ENCODE measurements around the gene THG1L. TPM values are rescaled to one million over a fixed set of nuclear protein-coding genes. Genes with fewer than 3 reads are reported as not detected.
"Not testable (repeated sequence)": the region's sequence is repeated elsewhere in the genome, so short reads cannot be mapped to it uniquely, and the experiment has no call there.

THG1L gene
- total RNA-seq (ENCODE audit: unreplicated experiment): 3.4 TPM
- long read RNA-seq, transcript THG1L-201 (6 exons, 3,107 nt): major isoform, 6 of 6 reads
- long read RNA-seq, partial matches to known transcripts: 0 of 6 reads
- long read RNA-seq, other reads (novel, unspliced or antisense): 0 of 6 reads

DNA sequence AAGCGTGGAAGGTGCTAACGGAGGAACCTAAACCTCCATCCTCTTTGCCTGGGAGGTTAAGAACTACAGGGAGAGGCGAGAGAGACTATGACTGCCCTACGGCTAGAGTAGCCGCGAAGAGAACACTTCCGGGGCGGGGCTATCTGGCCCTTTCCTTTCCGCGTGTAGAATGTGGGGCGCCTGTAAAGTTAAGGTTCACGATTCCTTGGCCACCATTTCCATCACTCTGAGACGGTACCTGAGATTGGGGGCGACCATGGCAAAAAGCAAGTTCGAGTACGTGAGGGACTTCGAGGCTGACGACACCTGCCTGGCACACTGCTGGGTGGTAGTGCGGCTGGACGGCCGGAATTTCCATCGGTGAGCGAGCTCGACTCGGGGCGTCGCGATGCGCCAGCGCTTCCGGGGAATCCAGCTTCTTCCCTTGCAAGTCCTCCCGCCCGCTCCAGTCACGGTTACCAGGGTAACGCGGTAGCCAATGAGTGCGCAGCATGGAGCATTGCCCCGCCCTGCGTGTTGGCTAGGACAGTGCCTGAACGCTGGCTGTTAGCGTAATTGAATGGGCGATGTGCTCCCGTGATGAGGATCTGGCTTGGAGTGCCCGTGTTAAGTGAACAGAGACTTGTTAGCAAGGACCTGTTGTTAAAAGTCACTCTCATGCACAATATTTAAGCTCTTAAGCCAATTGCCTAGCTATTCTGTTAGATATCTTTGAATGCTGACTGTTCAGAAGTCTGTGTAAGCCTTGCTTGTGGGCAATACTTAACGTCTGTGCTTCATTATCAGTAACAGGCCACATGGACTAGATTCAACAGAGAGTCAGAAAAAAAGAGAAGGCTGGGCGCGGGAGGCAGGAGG, at the start of gene THG1L:
Gene THG1L (plus strand): TSS at position 149 of the 858 bp plus-strand sequence. CDS start 21 bp downstream, at position 170.
- TF ChIP-seq, protein P1, sequence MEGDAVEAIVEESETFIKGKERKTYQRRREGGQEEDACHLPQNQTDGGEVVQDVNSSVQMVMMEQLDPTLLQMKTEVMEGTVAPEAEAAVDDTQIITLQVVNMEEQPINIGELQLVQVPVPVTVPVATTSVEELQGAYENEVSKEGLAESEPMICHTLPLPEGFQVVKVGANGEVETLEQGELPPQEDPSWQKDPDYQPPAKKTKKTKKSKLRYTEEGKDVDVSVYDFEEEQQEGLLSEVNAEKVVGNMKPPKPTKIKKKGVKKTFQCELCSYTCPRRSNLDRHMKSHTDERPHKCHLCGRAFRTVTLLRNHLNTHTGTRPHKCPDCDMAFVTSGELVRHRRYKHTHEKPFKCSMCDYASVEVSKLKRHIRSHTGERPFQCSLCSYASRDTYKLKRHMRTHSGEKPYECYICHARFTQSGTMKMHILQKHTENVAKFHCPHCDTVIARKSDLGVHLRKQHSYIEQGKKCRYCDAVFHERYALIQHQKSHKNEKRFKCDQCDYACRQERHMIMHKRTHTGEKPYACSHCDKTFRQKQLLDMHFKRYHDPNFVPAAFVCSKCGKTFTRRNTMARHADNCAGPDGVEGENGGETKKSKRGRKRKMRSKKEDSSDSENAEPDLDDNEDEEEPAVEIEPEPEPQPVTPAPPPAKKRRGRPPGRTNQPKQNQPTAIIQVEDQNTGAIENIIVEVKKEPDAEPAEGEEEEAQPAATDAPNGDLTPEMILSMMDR (IDR thresholded peaks at IDR 0.05; ENCODE audit: partially characterized antibody, unreplicated experiment): no peak
- DNase-seq: peak; percentile 99
- Mint-ChIP-seq H3K9me3 (ENCODE audit: unreplicated experiment) (no peaks in the 10 kb centered on the region), H3K27me3 (ENCODE audit: unreplicated experiment) (no peaks in the 10 kb centered on the region), H3K27ac (ENCODE audit: unreplicated experiment) (peak within 1 kb of the TSS; percentile 79), H3K4me3 (ENCODE audit: unreplicated experiment) (peak within 1 kb of the TSS; percentile 97), H3K36me3 (ENCODE audit: unreplicated experiment) (no peaks in the 10 kb centered on the region), H3K4me1 (ENCODE audit: low read depth, unreplicated experiment) (no peaks in the 10 kb centered on the region)

DNA sequence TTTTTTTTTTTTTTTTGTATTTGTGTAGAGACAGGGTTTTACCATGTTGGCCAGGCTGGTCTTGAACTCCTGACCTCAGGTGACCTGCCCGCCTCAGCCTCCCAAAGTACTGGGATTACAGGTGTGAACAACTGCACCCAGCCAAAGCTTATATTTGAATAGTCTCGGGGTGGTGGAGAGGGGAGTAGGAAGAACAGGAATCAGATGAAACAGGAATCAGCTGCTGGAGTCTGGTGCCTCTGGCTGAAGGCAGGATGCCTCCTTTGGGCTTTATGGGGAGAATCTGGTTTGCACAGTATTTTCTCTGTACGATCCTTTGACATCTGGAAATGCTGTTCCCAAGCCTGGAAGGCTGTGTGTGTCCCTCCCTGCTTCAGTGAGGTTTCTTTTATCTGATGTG, 49.0 kb upstream of the THG1L start:
- H3K4me1 Mint-ChIP-seq (ENCODE audit: low read depth, unreplicated experiment): no peaks in the 10 kb centered on the region
- no peak overlapping the region for H3K4me3 Mint-ChIP-seq (ENCODE audit: unreplicated experiment)
- TF ChIP-seq, protein P1 (IDR thresholded peaks at IDR 0.05; ENCODE audit: partially characterized antibody, unreplicated experiment): no peak
- H3K27ac Mint-ChIP-seq (ENCODE audit: unreplicated experiment): no peak overlapping the region
- peaks cover 7% of the 10 kb centered on the region for H3K36me3 Mint-ChIP-seq (ENCODE audit: unreplicated experiment)
- DNase-seq: no peak
- peaks cover 2% of the 10 kb centered on the region for H3K9me3 Mint-ChIP-seq (ENCODE audit: unreplicated experiment)
- no peaks in the 10 kb centered on the region for H3K27me3 Mint-ChIP-seq (ENCODE audit: unreplicated experiment)

DNA sequence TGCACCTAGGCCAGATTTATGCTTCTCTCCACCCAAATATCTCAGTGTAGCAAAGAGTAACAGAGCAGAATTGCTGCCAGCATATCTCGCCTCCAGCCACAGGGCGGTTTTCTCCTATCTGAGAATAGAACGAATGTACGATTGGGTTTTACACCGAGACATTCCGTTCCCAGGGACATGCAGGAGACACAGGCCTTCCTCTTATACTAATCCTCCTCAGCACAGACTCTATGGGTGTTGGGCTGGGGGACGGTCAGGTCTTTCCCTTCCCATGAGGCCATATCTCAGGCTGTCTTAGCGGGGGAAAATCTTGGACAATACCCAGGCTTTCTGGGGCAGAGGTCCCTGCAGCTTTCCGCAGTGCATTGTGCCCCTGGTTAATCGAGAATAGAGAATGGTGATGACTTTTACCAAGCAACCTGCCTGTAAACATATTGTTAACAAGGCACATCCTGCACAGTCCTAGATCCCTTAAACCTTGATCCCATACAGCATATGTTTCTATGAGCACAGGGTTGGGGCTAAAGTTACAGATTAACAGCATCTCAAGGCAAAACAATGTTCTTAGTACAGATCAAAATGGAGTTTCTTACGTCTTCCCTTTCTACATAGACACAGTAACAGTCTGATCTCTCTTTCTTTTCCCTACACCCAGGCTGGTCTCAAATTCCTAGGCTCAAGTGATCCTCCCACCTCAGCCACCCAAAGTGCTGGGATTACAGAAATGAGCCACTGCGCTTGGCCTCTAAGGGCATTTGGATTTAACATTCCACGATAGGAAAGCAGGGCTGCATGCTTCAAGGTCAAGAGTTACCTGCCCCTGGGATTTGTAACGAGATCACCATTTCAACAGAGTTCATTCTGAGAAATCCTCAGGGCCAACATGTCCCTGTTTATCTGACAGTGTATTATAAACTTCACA, 44.7 kb upstream of the THG1L start:
- not testable (repeated sequence) for H3K36me3 Mint-ChIP-seq (ENCODE audit: unreplicated experiment); H3K4me1 Mint-ChIP-seq (ENCODE audit: low read depth, unreplicated experiment); H3K9me3 Mint-ChIP-seq (ENCODE audit: unreplicated experiment); H3K27me3 Mint-ChIP-seq (ENCODE audit: unreplicated experiment); H3K4me3 Mint-ChIP-seq (ENCODE audit: unreplicated experiment); DNase-seq; H3K27ac Mint-ChIP-seq (ENCODE audit: unreplicated experiment)

DNA sequence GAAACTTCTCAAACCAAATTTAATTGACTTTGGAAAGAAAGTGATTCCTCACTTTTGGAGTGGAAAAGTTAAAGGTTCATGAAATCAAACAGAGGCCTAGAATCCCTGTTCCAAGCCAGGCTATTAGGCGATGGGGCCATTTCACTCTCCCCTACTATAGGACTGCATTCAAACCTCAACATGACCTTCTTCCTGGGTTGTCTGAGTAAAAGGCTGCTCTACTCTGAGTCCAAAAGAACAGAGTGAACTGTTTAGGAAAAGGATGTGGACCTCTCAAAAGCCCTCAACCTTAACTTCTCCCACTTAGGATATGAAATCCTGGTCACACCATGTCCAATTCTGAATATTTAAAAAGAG, 44.0 kb upstream of the THG1L start:
- DNase-seq: no peak
- Mint-ChIP-seq H3K4me3 (ENCODE audit: unreplicated experiment) (no peak overlapping the region), H3K27me3 (ENCODE audit: unreplicated experiment) (peaks cover 3% of the 10 kb centered on the region), H3K27ac (ENCODE audit: unreplicated experiment) (no peak overlapping the region), H3K4me1 (ENCODE audit: low read depth, unreplicated experiment) (no peaks in the 10 kb centered on the region), H3K36me3 (ENCODE audit: unreplicated experiment) (peaks cover 8% of the 10 kb centered on the region), H3K9me3 (ENCODE audit: unreplicated experiment) (peaks cover 6% of the 10 kb centered on the region)
- TF ChIP-seq, protein P1 (IDR thresholded peaks at IDR 0.05; ENCODE audit: partially characterized antibody, unreplicated experiment): no peak

DNA sequence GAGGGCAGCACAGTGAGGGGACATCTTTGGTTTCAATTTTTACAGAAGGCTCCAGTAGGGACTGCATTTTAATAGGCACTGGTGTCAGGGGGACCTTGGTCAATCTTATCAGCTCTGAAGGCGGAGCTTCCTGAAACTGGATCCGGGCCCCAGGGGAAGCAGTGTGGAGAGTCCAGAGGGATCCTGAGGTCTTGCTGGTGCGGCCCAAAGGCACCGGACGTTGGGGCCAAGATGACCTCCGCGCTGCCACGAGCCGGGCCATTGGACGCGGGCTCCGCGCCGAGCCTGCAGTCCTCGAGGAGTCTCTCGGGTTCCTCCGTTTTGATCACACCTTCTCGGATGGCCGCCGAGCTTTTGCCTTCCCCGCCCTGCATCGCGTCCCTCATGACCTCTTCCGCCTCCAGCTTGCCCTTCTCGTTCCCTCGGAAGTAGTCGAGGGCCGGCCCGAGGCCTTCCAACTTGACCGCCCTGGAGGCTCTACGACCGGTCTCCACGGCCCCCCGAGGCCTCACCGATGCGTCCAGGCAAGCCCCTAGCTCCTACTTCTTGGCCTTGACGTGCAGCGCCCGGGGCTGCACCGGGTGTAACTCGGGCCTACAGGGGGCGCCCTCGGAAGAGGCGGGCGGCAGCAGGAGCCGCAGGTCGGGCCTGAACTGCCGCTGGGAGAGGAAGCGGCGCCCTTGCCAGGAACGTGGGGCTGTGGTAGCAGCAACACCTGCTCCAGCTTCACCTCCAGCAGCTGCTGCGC, 41.1 kb upstream of the THG1L start:
- H3K4me3 Mint-ChIP-seq (ENCODE audit: unreplicated experiment): no peak overlapping the region
- H3K9me3 Mint-ChIP-seq (ENCODE audit: unreplicated experiment): peaks cover 4% of the 10 kb centered on the region
- DNase-seq: no peak
- H3K4me1 Mint-ChIP-seq (ENCODE audit: low read depth, unreplicated experiment): no peaks in the 10 kb centered on the region
- H3K36me3 Mint-ChIP-seq (ENCODE audit: unreplicated experiment): peaks cover 8% of the 10 kb centered on the region
- peaks cover 3% of the 10 kb centered on the region for H3K27me3 Mint-ChIP-seq (ENCODE audit: unreplicated experiment)
- TF ChIP-seq, protein P1 (IDR thresholded peaks at IDR 0.05; ENCODE audit: partially characterized antibody, unreplicated experiment): no peak
- no peak overlapping the region for H3K27ac Mint-ChIP-seq (ENCODE audit: unreplicated experiment)

Measured in glutamatergic neuron (in vitro differentiated cells).